Subcutaneous adipose tissue (tissue), 4 donors: ENCODE data around the gene PPIL1. TPM values are rescaled to one million over a fixed set of nuclear protein-coding genes. Genes with fewer than 3 reads are reported as not detected.

Experiments
- total RNA-seq, 4 donors: library from RNA; depleted of rRNA; stranded (reverse); fragments of >200 nt; gene quantifications; one replicate each; pipeline ENCODE4 v1.1.0, GENCODE V29; 2016
- TF ChIP-seq, protein P1 (sequence below): fragments of 450-650 bp; IDR thresholded peaks from one replicate; pipeline ENCODE4 v1.5.1; 2016; ENCODE audit warnings: low read depth, mild to moderate bottlenecking, control low read depth, antibody characterized with exemption, moderate library complexity

Gene PPIL1
- total RNA-seq, result 10 to 100 TPM in 1 of 4 donors, 1 to 10 TPM in 3; 4.3 to 18.4 (median 6.7) TPM

DNA sequence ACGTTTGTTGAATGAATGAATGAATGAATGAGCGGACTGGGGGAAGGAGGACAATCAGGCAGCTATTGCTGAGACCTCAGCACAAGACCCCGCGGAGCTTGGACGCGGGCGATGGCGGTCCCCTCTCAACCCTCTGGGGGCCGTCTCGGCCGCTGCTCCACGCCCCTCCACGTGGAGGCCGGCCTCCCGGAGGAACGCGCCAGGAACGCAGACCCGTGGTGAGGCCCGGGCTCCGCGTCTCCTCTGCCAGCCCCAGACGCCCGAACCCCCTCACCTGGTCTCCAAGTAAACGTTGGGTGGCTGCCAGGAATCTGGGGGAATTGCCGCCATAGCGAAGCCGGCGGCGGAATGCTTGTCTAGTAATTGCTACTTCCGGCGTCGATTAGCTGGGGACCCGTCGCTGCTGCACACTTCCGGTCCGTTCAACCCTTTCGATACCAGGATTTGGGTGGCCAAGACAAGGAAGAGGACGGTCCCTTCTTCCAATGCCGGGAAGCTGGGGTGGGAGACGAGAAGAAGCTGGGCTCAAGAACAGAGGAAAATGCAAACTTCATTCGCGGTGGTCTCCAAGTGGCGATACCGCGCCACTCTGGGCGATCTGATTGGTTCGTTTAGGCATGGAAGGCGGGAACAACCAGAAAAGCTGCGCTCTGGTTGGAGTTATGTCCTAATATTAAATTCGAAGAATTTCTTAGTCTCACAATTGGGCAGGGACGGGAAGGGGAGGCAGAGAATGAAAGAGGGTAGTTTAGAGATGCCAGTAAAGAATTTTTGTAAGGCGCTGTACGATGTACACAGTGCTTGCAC lies at the start of gene PPIL1:
TSS of gene PPIL1 (minus strand) at position 361 of the 807 bp plus-strand sequence. CDS start at position 330, 31 bp downstream.
- TF ChIP-seq, protein P1, sequence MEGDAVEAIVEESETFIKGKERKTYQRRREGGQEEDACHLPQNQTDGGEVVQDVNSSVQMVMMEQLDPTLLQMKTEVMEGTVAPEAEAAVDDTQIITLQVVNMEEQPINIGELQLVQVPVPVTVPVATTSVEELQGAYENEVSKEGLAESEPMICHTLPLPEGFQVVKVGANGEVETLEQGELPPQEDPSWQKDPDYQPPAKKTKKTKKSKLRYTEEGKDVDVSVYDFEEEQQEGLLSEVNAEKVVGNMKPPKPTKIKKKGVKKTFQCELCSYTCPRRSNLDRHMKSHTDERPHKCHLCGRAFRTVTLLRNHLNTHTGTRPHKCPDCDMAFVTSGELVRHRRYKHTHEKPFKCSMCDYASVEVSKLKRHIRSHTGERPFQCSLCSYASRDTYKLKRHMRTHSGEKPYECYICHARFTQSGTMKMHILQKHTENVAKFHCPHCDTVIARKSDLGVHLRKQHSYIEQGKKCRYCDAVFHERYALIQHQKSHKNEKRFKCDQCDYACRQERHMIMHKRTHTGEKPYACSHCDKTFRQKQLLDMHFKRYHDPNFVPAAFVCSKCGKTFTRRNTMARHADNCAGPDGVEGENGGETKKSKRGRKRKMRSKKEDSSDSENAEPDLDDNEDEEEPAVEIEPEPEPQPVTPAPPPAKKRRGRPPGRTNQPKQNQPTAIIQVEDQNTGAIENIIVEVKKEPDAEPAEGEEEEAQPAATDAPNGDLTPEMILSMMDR, result no peak

DNA sequence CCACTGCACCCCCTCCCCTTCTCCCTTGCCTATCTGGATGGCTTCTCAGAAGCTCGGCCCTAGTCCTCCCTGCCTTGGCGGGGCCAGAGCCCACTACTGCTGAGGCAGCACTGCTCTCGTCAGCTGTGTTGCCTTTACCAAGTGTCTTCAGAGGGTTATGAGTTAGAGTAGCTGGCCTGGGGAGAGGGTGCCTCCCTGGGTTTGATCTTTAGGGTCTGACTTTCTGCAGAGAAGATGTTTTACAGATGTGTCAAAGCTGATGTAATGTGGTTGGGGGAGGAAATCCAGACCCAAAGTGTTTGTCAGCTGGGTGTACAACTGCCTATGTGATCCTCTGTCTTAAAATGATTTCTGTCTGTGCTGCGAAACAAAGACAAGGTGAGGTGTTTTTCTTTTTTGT lies 49.5 kb upstream of the PPIL1 start:
- TF ChIP-seq, protein P1, result no peak

DNA sequence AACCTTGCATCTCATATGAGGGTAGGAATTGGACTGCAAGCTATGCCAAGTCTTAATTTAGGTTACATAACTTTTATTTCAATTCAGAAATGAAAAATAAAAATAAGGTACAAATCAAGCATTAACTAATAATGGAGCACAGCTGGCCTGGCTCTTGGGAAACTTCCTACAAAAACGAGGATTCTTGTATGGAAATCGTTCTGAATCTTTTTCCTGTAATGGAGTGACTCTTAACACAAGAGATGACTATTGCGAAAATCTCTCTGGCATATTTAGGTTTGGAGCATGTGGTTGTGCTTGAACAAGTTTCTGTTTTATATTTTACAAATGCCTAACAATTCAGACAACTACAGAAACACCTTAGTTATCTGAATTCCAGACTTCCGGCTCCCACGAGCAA lies 45.9 kb upstream of the PPIL1 start:
- TF ChIP-seq, protein P1, result no peak

DNA sequence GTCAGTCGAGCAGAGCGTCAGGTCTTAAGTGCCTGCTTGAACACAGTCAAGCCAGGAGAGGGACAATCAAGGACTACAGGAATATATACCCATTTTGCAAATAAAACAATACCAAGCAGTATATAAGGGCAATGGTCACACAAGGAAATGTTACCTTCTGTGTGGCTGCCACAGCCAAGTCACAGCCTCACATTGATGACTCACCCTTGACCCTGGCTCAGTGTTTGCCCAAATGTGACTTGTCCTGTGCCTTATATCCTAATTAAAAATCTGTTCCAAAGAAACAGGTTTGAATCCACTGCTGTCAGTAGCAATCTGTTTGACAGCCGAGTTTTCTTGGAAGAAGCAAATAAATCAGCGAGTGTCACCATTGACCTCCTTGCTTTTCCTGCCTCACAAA lies 45.4 kb upstream of the PPIL1 start:
- TF ChIP-seq, protein P1, result no peak

DNA sequence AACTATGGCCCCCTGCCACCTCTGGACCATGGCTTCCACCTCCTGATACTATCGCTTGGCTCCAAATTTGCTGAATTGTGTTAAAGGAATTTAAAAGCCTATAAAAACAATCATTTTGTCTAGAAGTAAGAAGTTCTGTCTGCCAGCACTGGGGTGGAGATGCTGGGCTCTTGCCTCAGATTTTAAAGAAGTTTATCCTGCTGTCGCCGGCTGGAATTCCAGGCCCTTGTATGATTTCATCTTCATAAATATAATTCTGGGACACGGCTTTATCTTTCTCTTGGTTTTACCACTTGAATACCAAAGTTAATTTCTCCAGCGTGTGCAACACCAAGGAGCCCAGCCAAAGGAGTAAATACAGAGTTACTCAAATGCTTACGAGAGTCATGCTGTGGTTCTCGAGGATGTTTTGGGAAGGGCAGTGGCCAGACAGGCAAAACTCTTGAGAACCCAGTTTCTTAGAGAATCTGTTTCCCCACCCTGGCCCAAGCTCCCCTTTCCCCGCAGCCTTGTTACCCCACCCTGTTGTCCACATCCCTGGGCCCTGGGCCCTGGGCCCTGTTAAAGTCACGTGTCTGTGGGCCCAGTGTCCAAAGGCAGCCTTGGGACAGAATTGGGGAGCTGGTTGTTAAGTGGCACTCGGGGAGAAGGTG lies 43.1 kb upstream of the PPIL1 start:
- TF ChIP-seq, protein P1, result no peak

DNA sequence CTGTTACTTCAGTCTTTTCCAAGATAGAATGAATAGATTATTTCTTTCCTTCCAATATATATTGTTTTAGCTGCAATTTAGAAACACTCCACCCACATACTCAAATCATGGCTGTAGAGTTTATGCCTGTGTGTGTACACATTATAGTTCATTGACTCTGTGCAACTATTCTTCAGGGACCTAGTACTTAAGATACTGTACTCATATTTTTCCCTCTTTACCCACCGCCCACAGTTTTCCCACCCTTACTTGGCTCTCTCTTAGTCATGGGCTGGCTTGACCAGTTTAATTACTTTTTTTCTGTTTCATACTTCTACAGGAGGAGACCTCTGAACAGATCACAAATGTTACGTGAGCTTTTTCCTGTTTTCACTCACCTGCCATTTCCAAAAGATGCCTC lies 41.5 kb upstream of the PPIL1 start:
- TF ChIP-seq, protein P1, result no peak

DNA sequence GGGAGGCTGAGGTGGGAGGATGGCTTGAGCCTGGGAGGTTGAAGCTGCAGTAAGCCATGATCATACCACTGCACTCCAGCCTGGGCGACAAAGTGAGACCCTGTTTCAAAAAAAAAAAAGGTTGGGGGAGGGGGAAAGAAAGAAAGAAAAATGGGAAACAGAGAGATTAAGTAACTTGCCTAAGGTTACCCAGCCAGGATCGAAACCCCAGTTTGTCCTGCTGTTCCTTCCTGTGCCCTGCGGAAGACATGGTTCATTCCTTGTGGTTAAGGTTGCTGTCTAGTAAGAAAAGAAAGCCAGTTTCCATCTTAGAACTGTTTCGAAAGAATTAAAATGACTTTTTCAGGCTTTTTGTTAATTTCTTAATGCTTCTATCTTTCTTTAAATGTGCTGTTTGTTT lies 41.0 kb upstream of the PPIL1 start:
- TF ChIP-seq, protein P1, result no peak
